Measurements from ENCODE around the gene NUMBL. TPM values are rescaled to one million over a fixed set of nuclear protein-coding genes. Genes with fewer than 3 reads are reported as not detected.

NUMBL gene
- total and polyA plus RNA-seq, 2 of the 13 experiments (the other 11 are each of a cell fraction or from before 2014, with no cell fraction given): 0.49 to 2.3 TPM

GRCh38 chr19:40702337-40703012 is 12.0 kb upstream of the NUMBL start (continued):
- no peak for TF ChIP-seq KMT2B (CRISPR knock-in tag; IDR thresholded peaks at IDR 0.05)
- peak; percentile 30 for TF ChIP-seq TEAD3 (CRISPR knock-in tag; optimal IDR thresholded peaks at IDR 0.05; ENCODE audit: borderline replicate concordance)
- TF ChIP-seq SOX6 (IDR thresholded peaks at IDR 0.05): no peak
- 0 out of 2 replicates have a peak, but pooled peaks have one; percentile 17 for TF ChIP-seq SOX6 (CRISPR knock-in tag; IDR thresholded peaks at IDR 0.05)
- TF ChIP-seq NFKB2 (CRISPR knock-in tag; IDR thresholded peaks at IDR 0.05; ENCODE audit: borderline replicate concordance): no peak
- TF ChIP-seq MXI1 (IDR thresholded peaks at IDR 0.05; ENCODE audit: borderline replicate concordance, low read depth, low read length): peak; percentile 26; the same call in 1 of the 3 replicates
- no peak for TF ChIP-seq ELK4 (CRISPR knock-in tag; IDR thresholded peaks at IDR 0.05; ENCODE audit: borderline replicate concordance)
- 0 out of 4 replicates have a peak, but pooled peaks have one; percentile 34 to 39 for TF ChIP-seq HMGXB4 (CRISPR knock-in tag; IDR thresholded peaks at IDR 0.05; ENCODE audit: borderline replicate concordance in 1 of 2, low read depth in 1 of 2)
- no peak for TF ChIP-seq XBP1 (CRISPR knock-in tag; IDR thresholded peaks at IDR 0.05)
- peak; percentile 39; the same call in 1 of the 2 replicates for TF ChIP-seq KDM2A (CRISPR knock-in tag; IDR thresholded peaks at IDR 0.05; ENCODE audit: borderline replicate concordance, low read depth)
- 0 out of 2 replicates have a peak, but pooled peaks have one; percentile 38 for TF ChIP-seq MEIS1 (CRISPR knock-in tag; IDR thresholded peaks at IDR 0.05; ENCODE audit: borderline replicate concordance)
- 0 out of 2 replicates have a peak, but pooled peaks have one; percentile 35 for TF ChIP-seq SIN3B (IDR thresholded peaks at IDR 0.05; ENCODE audit: low read length)
- TF ChIP-seq ZNF414 (CRISPR knock-in tag; IDR thresholded peaks at IDR 0.05): no peak
- no peak for TF ChIP-seq ISX (CRISPR knock-in tag; conservative IDR thresholded peaks at IDR 0.05)
- TF ChIP-seq ARID2 (CRISPR knock-in tag; IDR thresholded peaks at IDR 0.05; ENCODE audit: borderline replicate concordance): no peak
- TF ChIP-seq XRCC5 (optimal IDR thresholded peaks at IDR 0.05; ENCODE audit: low read length): peak; percentile 66
- no peak for TF ChIP-seq PAF1 (CRISPR knock-in tag; IDR thresholded peaks at IDR 0.05)
- peak; percentile 80 for TF ChIP-seq RAD21 (CRISPR knock-in tag; IDR thresholded peaks at IDR 0.05)
- 0 out of 2 replicates have a peak, but pooled peaks have one; percentile 8 for TF ChIP-seq FOXO1 (CRISPR knock-in tag; IDR thresholded peaks at IDR 0.05)
- peak; percentile 54; the same call in 1 of the 2 replicates for TF ChIP-seq ARID4A (CRISPR knock-in tag; IDR thresholded peaks at IDR 0.05; ENCODE audit: borderline replicate concordance)
- no peak for TF ChIP-seq GABPA (IDR thresholded peaks at IDR 0.05; ENCODE audit: low read depth, low read length)
- TF ChIP-seq GABPA (CRISPR knock-in tag; IDR thresholded peaks at IDR 0.05; ENCODE audit: low read depth): no peak
- no peak for TF ChIP-seq SOX5 (CRISPR knock-in tag; IDR thresholded peaks at IDR 0.05; ENCODE audit: borderline replicate concordance)
- peak; percentile 60 for TF ChIP-seq STAG1 (CRISPR knock-in tag; IDR thresholded peaks at IDR 0.05)

Measured in HepG2 (cell line).